GM12874 (cell line): Measurements from ENCODE around the gene DHX9.

Source experiments
- TF ChIP-seq, protein P1 (sequence below): IDR thresholded peaks from 2 replicates; pipeline ENCODE4 v1.5.1; 2011; ENCODE audit warnings: low read depth, mild to moderate bottlenecking, control low read depth, low read length, moderate library complexity; ENCODE audit not compliant: insufficient read depth

Gene DHX9

DNA sequence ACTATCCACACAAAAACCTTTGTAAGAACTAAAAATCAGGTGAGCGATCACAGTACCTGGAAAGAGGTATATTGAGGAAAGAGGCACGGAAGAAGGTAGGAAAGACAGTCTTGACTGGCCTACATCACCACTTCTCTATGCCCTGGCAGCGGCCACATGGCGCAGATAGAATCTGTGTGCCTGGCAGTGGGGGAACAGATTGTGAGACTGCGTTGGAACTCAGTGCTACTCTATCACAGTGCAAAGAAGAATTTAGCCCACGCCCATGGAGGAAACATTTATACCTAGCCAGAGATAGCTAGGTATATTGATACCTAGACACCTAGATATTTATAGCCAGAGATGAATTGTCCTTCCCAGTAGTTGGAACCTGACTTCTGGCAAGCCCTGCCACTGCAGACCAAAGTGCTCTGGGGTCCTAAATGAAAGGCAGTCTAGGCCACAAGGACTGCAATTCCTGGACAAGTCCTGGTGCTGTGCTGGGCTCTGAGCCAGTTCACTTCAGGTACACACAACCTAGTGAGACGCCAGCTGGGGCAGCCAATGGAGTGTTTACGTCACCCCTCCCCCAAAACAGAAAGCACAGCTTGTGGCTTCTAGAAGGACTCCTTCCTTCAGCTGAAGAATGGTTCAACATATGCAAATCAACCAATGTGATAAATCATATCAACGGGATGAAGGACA lies 51.9 kb downstream of the DHX9 start:
- TF ChIP-seq, protein P1, sequence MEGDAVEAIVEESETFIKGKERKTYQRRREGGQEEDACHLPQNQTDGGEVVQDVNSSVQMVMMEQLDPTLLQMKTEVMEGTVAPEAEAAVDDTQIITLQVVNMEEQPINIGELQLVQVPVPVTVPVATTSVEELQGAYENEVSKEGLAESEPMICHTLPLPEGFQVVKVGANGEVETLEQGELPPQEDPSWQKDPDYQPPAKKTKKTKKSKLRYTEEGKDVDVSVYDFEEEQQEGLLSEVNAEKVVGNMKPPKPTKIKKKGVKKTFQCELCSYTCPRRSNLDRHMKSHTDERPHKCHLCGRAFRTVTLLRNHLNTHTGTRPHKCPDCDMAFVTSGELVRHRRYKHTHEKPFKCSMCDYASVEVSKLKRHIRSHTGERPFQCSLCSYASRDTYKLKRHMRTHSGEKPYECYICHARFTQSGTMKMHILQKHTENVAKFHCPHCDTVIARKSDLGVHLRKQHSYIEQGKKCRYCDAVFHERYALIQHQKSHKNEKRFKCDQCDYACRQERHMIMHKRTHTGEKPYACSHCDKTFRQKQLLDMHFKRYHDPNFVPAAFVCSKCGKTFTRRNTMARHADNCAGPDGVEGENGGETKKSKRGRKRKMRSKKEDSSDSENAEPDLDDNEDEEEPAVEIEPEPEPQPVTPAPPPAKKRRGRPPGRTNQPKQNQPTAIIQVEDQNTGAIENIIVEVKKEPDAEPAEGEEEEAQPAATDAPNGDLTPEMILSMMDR, result no peak

DNA sequence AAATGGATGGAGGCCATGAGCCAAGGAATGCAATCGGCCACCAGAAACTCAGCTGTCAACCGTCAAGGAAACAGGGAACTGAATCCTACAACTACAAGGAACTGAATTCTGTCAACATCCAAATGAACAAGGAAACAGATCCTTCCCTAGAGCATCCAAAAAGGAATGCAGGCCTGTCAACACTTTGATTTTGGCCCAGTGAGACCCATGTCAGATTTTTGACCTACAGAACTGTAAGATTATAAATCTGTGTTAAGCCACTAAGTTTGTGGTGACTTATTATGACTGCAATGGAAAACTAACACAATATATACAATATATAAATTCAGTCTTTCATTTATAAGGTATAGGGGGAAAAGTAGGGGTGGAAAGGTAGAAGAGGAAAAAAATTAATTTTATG lies 58.5 kb downstream of the DHX9 start:
- TF ChIP-seq, protein P1, result no peak

DNA sequence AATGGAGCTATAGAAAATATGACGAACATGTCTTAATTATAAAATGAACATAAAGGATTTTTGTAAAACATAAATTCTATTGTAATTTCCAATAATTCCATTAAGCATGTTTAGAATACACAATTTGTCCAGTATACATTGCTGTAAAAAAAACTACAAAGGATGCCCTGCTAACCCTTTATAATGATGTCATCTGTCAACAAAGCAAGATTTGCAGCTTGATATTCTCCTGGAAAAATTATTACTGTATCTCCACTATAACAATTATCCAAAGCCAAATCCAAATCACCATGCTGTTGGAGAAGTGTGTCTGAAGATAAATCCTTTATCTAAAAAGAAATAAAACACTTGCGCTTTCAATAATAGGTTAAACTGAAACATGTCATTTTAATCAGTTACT lies 66.2 kb downstream of the DHX9 start:
- TF ChIP-seq, protein P1, result no peak

GRCh38 chr1:182909578-182909977 lies 70.4 kb downstream of the DHX9 start:
- TF ChIP-seq, protein P1, result no peak

- TF ChIP-seq, protein P1, result no peak
Observed at GRCh38 chr1:182910143-182910542, 71.0 kb downstream of the DHX9 start.

DNA sequence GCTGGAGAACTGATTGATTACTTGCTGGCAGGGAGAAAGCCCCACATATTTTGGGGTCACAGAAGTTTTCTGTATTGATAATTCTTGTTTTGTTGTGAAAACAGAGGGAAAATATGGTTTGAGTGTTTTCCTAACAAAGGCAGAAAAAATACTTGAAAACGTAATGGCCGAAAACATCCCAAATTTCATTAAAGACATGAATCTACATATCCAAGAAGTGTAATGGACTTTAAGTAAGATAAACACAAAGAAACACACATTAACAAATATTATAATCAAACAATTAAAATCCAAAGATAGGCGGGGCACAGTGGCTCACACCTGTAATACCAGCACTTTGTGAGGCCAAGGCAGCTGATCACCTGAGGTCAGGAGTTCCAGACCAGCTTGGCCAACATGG lies 74.3 kb downstream of the DHX9 start:
- TF ChIP-seq, protein P1, result no peak

DNA sequence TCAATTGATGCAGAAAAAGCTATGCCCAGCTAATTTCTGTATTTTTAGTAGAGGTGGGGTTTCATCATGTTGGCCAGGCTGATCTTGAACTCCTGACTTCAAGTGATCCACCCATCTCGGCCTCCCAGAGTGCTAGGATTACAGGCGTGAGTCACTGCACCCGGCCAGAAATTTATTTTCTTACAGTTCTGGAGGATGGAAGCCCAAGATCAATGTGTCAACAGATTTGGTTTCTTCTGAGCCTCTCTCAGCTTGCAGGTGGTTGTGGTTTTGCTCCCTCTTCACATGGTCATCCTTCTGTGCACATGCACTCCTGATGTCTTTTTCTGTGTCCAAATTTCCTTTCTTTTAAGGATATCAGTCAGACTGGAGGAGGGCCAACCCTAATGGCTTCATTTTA lies 78.2 kb downstream of the DHX9 start:
- TF ChIP-seq, protein P1, result no peak
